Measurements from ENCODE around the gene SLC25A34.
"Not testable (repeated sequence)": the region's sequence is repeated elsewhere in the genome, so short reads cannot be mapped to it uniquely, and the experiment has no call there.

The SLC25A34 gene

GRCh38 chr1:15736038-15736891 is at the start of gene SLC25A34:
Gene SLC25A34, plus strand, starts transcription at chr1:15736258. Its CDS starts 228 bp downstream, at chr1:15736486.
- no peak for DNase-seq

GRCh38 chr1:15687446-15687845 is 48.6 kb upstream of the SLC25A34 start:
- no peak for DNase-seq

- DNase-seq: no peak
Measured at GRCh38 chr1:15690317-15690716, 45.7 kb upstream of the SLC25A34 start.

- DNase-seq: no peak
Measured at GRCh38 chr1:15691434-15692032, 44.5 kb upstream of the SLC25A34 start.

GRCh38 chr1:15692121-15692682 is 43.9 kb upstream of the SLC25A34 start:
- no peak for DNase-seq

- no peak for DNase-seq
Measured at GRCh38 chr1:15693371-15693770, 42.7 kb upstream of the SLC25A34 start.

- no peak for DNase-seq
Measured at GRCh38 chr1:15696956-15697521, 39.0 kb upstream of the SLC25A34 start.

- DNase-seq: no peak
Measured at GRCh38 chr1:15698201-15698600, 37.9 kb upstream of the SLC25A34 start.

- DNase-seq: not testable (repeated sequence)
Measured at GRCh38 chr1:15699321-15699720, 36.7 kb upstream of the SLC25A34 start.

GRCh38 chr1:15700508-15700907 is 35.5 kb upstream of the SLC25A34 start:
- DNase-seq: no peak

GRCh38 chr1:15701784-15702183 is 34.3 kb upstream of the SLC25A34 start:
- no peak for DNase-seq

GRCh38 chr1:15702722-15703550 is 33.1 kb upstream of the SLC25A34 start:
- no peak for DNase-seq

GRCh38 chr1:15703562-15703961 is 32.5 kb upstream of the SLC25A34 start:
- DNase-seq: no peak

- DNase-seq: no peak
Measured at GRCh38 chr1:15704526-15705183, 31.4 kb upstream of the SLC25A34 start.

GRCh38 chr1:15705184-15705566 is 30.9 kb upstream of the SLC25A34 start:
- DNase-seq: no peak

- no peak for DNase-seq
Measured at GRCh38 chr1:15706751-15707150, 29.3 kb upstream of the SLC25A34 start.

GRCh38 chr1:15707239-15707925 is 28.7 kb upstream of the SLC25A34 start:
- no peak for DNase-seq

- no peak for DNase-seq
Measured at GRCh38 chr1:15708486-15709137, 27.4 kb upstream of the SLC25A34 start.

- DNase-seq: no peak
Measured at GRCh38 chr1:15709226-15709625, 26.8 kb upstream of the SLC25A34 start.

- no peak for DNase-seq
Measured at GRCh38 chr1:15712168-15712567, 23.9 kb upstream of the SLC25A34 start.

Data from NCI-H1436 treated with DMSO at 0.1 percent for 48 hours (cell line).